Small intestine (tissue), 7 donors: ENCODE results near the gene PLCB2. TPM values are rescaled to one million over a fixed set of nuclear protein-coding genes. Genes with fewer than 3 reads are reported as not detected.

Source experiments
- DNase-seq, 2 donors: peaks; one replicate each; pipeline versions ENCODE4 v3.0.0 to v3.0.0-alpha.2; 2013
- FAIRE-seq: peaks from 2 replicates; lab custom pipeline; 2012; peaks lifted over from hg19 to GRCh38; lab: Jason Lieb, UNC
- H3K27ac ChIP-seq, 3 donors: one replicate each; pipeline ENCODE4 v1.5.1; 2013; ENCODE audit warnings: low read length in 2 of 3, mild to moderate bottlenecking in 2 of 3, control low read depth in 1 of 3, inconsistent platforms in 1 of 3, low read depth in 1 of 3, moderate library complexity in 1 of 3
- H3K27me3 ChIP-seq, 3 donors: one replicate each; pipeline ENCODE4 v1.6.1; 2013; ENCODE audit warnings: low read length in 3 of 3, inconsistent platforms in 1 of 3; ENCODE audit not compliant: control insufficient read depth in 3 of 3, insufficient read depth in 3 of 3
- H3K36me3 ChIP-seq, 3 donors: one replicate each; pipeline ENCODE4 v1.6.1; 2013; ENCODE audit warnings: low read length in 3 of 3, inconsistent platforms in 1 of 3, low read depth in 1 of 3, mild to moderate bottlenecking in 1 of 3, moderate library complexity in 1 of 3; ENCODE audit not compliant: control insufficient read depth in 3 of 3, insufficient read depth in 2 of 3
- H3K4me1 ChIP-seq, 3 donors: one replicate each; pipeline ENCODE4 v1.6.1; 2013; ENCODE audit warnings: low read length in 2 of 3, inconsistent platforms in 1 of 3, low read depth in 1 of 3, mild to moderate bottlenecking in 1 of 3, moderate library complexity in 1 of 3; ENCODE audit not compliant: control insufficient read depth in 3 of 3, insufficient read depth in 2 of 3
- H3K4me3 ChIP-seq, 3 donors: one replicate each; pipeline ENCODE4 v1.5.1; 2013; ENCODE audit warnings: low read length in 3 of 3, control low read depth in 1 of 3, inconsistent platforms in 1 of 3, low read depth in 1 of 3, mild to moderate bottlenecking in 1 of 3, moderate library complexity in 1 of 3
- H3K9me3 ChIP-seq, 2 donors: one replicate each; pipeline ENCODE4 v1.6.1; 2013; ENCODE audit warnings: low read depth in 1 of 2, low read length in 1 of 2; ENCODE audit not compliant: control insufficient read depth in 2 of 2, insufficient read depth in 1 of 2
- WGBS, 3 donors: extraction: QIAGEN DNeasy Blood & Tissue Kit; methylation state at CpG; one replicate each; pipeline ENCODE4 v1.1.7; 2013; 5-methylcytosine and 5-hydroxymethylcytosine counted together
- polyA plus RNA-seq, 4 donors: library from polyadenylated mRNA; stranded (reverse) in 3 of 4; unstranded in 1 of 4; fragments of 200-250 nt in 3 of 4; fragments of 120-200 nt in 1 of 4; gene quantifications; one replicate each; pipeline versions ENCODE4 v1.2.1 to v1.2.3, GENCODE V29; 2013
- donor health status: healthy with polysubstance abuse.
- donor health status: control.
- donor health status: control.
- donor health status: Bipolar disorder and iron deficiency.
- donor health status: healthy.

Gene PLCB2
- polyA plus RNA-seq, 4 donors = 5.6 to 11.4 (median 7.8) TPM

GRCh38 chr15:40344217-40344616, 36.5 kb upstream of the PLCB2 start:
- Histone ChIP-seq H3K4me1 (peaks cover 10 to 92% (median 18%) of the 10 kb centered on the region in 3 donors), H3K27ac (no peak overlapping the region)
- WGBS, 3 donors = 39 to 47% (median 44%) methylated on average over 6 of the region's 6 CpGs

GRCh38 chr15:40343512-40343911, 35.8 kb upstream of the PLCB2 start:
- DNase-seq = no peak
- WGBS, 3 donors = 81 to 89% (median 86%) methylated on average over 10 of the region's 10 CpGs
- Histone ChIP-seq H3K36me3 (no peaks in the 10 kb centered on the region), H3K27ac (peak overlapping the region in 2 of 3 donors; percentile 40 to 53), H3K4me3 (no peak overlapping the region), H3K4me1 (peaks cover 6 to 91% (median 17%) of the 10 kb centered on the region in 3 donors), H3K27me3 (no peaks in the 10 kb centered on the region), H3K9me3 (no peaks in the 10 kb centered on the region)
- no peak for FAIRE-seq

More at GRCh38 chr15:40344217-40344616, 36.5 kb upstream of the PLCB2 start:
- Histone ChIP-seq H3K4me3 (no peak overlapping the region), H3K9me3 (no peaks in the 10 kb centered on the region), H3K36me3 (no peaks in the 10 kb centered on the region), H3K27me3 (no peaks in the 10 kb centered on the region)
- FAIRE-seq (no peak), DNase-seq (no peak)

- DNase-seq = peak; percentile 33 to 46
- no peaks in the 10 kb centered on the region for H3K36me3 ChIP-seq
- FAIRE-seq = no peak
- H3K27me3 ChIP-seq = no peaks in the 10 kb centered on the region
- H3K4me1 ChIP-seq = peaks cover 6 to 91% (median 15%) of the 10 kb centered on the region in 3 donors
- H3K9me3 ChIP-seq = no peaks in the 10 kb centered on the region
- H3K4me3 ChIP-seq = no peak overlapping the region
- WGBS, 3 donors = 61 to 66% (median 63%) methylated on average over 7 of the region's 7 CpGs
- H3K27ac ChIP-seq = peak overlapping the region in 2 of 3 donors; percentile 40 to 53
Observed at GRCh38 chr15:40342416-40343320, 34.9 kb upstream of the PLCB2 start.

- H3K4me3 ChIP-seq = peak within 1 kb of the TSS; percentile 17 to 52 (median 18)
- FAIRE-seq (no peak), DNase-seq (peak; percentile 94 to 95)
- H3K4me1 ChIP-seq = peaks cover 3 to 91% (median 11%) of the 10 kb centered on the region in 3 donors
- peaks cover 0 to under 1% (median 0%) of the 10 kb centered on the region in 3 donors for H3K36me3 ChIP-seq
- peak within 1 kb of the TSS; percentile 83 to 91 (median 90) for H3K27ac ChIP-seq
- H3K27me3 ChIP-seq = no peaks in the 10 kb centered on the region
- no peaks in the 10 kb centered on the region for H3K9me3 ChIP-seq
- WGBS, 3 donors = 15 to 24% (median 23%) methylated on average over 16 to 17 of the region's 17 CpGs
Observed at GRCh38 chr15:40340740-40341400, 33.1 kb upstream of the PLCB2 start, which contains the start of gene CCDC9B. Gene CCDC9B (minus strand): TSS chr15:40340939. CDS start chr15:40340819, 120 bp downstream.

- no peaks in the 10 kb centered on the region for H3K27me3 ChIP-seq
- H3K4me3 ChIP-seq = peak overlapping the region; percentile 17 to 52 (median 18)
- FAIRE-seq = no peak
- WGBS, 3 donors = 19 to 37% (median 26%) methylated on average over 12 to 14 of the region's 14 CpGs
- peaks cover 0 to 6% (median 0%) of the 10 kb centered on the region in 3 donors for H3K36me3 ChIP-seq
- DNase-seq = peak; percentile 46 to 66
- no peaks in the 10 kb centered on the region for H3K9me3 ChIP-seq
- H3K4me1 ChIP-seq = peaks cover 3 to 91% (median 11%) of the 10 kb centered on the region in 3 donors
- H3K27ac ChIP-seq = peak overlapping the region; percentile 83 to 91 (median 90)
Observed at GRCh38 chr15:40340038-40340739, 32.5 kb upstream of the PLCB2 start.

GRCh38 chr15:40339621-40339945, 31.8 kb upstream of the PLCB2 start:
- Histone ChIP-seq H3K9me3 (no peaks in the 10 kb centered on the region), H3K27me3 (no peaks in the 10 kb centered on the region), H3K4me1 (peaks cover 0 to 91% (median 11%) of the 10 kb centered on the region in 3 donors), H3K36me3 (peaks cover 0 to 8% (median 0%) of the 10 kb centered on the region in 3 donors), H3K27ac (peak overlapping the region; percentile 83 to 91 (median 90)), H3K4me3 (peak overlapping the region in 1 of 3 donors; percentile 17)
- 83 to 89% (median 85%) methylated on average over 7 of the region's 7 CpGs for WGBS, 3 donors
- DNase-seq (no peak), FAIRE-seq (no peak)

GRCh38 chr15:40338921-40339620, 31.3 kb upstream of the PLCB2 start:
- Histone ChIP-seq H3K4me3 (no peak overlapping the region), H3K36me3 (peaks cover 0 to 11% (median 0%) of the 10 kb centered on the region in 3 donors), H3K4me1 (peaks cover 0 to 91% (median 11%) of the 10 kb centered on the region in 3 donors), H3K27me3 (no peaks in the 10 kb centered on the region), H3K27ac (peak overlapping the region in 1 of 3 donors; percentile 52), H3K9me3 (no peaks in the 10 kb centered on the region)
- 72 to 74% (median 72%) methylated on average over 9 to 11 of the region's 11 CpGs for WGBS, 3 donors
- DNase-seq (no peak), FAIRE-seq (no peak)
